Fibroblast of lung (primary cell): ENCODE data around the gene MUC2. TPM values are rescaled to one million over a fixed set of nuclear protein-coding genes. Genes with fewer than 3 reads are reported as not detected.

Experiments used
- DNase-seq, 2 donors: peaks; one replicate each; pipeline versions ENCODE4 v3.0.0 to v3.0.0-alpha.2; 2010; ENCODE audit warnings: low read depth in 2 of 2
- H2AFZ ChIP-seq: 2 replicates; pipeline ENCODE4 v1.5.1; 2012; ENCODE audit warnings: low read length, control low read depth, inconsistent platforms
- H3K27ac ChIP-seq: 2 replicates; pipeline ENCODE4 v1.5.1; 2011; ENCODE audit warnings: low read length, control low read depth; ENCODE audit not compliant: insufficient read depth
- H3K27me3 ChIP-seq: 2 replicates; pipeline ENCODE4 v1.5.1; 2011; ENCODE audit warnings: mild to moderate bottlenecking, low read length; ENCODE audit not compliant: control insufficient read depth, insufficient read depth
- H3K36me3 ChIP-seq: 2 replicates; pipeline ENCODE4 v1.5.1; 2011; ENCODE audit warnings: low read length; ENCODE audit not compliant: control insufficient read depth, insufficient read depth
- H3K4me1 ChIP-seq: 2 replicates; pipeline ENCODE4 v1.5.1; 2011; ENCODE audit warnings: low read length; ENCODE audit not compliant: control insufficient read depth, insufficient read depth; ENCODE audit errors: extremely low read depth
- H3K4me2 ChIP-seq: 2 replicates; pipeline ENCODE4 v1.5.1; 2011; ENCODE audit warnings: low read length, control low read depth; ENCODE audit not compliant: insufficient read depth; ENCODE audit errors: extremely low read depth
- H3K4me3 ChIP-seq, 4 experiments: fragments of 200-600 bp in 1 of 4; sonication (generic) in 1 of 4; replicated peaks in 1 of 4; 2 replicates each; pipeline ENCODE4 v1.5.1; 2011 to 2016; ENCODE audit warnings: low read length in 4 of 4, low read depth in 3 of 4, mild to moderate bottlenecking in 3 of 4, control low read depth in 2 of 4, inconsistent platforms in 1 of 4, mixed read lengths in 1 of 4; ENCODE audit not compliant: insufficient read depth in 1 of 4; ENCODE audit errors: control extremely low read depth in 1 of 4
- H3K79me2 ChIP-seq: 2 replicates; pipeline ENCODE4 v1.5.1; 2012; ENCODE audit warnings: mild to moderate bottlenecking, low read length, inconsistent platforms; ENCODE audit not compliant: control insufficient read depth, insufficient read depth
- H3K9ac ChIP-seq: 2 replicates; pipeline ENCODE4 v1.5.1; 2011; ENCODE audit warnings: mild to moderate bottlenecking, low read length, control low read depth; ENCODE audit not compliant: insufficient read depth
- H3K9me3 ChIP-seq: 2 replicates; pipeline ENCODE4 v1.5.1; 2012; ENCODE audit warnings: low read depth, low read length; ENCODE audit not compliant: control insufficient read depth, insufficient read depth
- H4K20me1 ChIP-seq: 2 replicates; pipeline ENCODE4 v1.5.1; 2011; ENCODE audit warnings: low read length; ENCODE audit not compliant: control insufficient read depth, insufficient read depth; ENCODE audit errors: extremely low read depth
- CTCF ChIP-seq, 2 donors: IDR thresholded peaks in 1 of 2; conservative IDR thresholded peaks in 1 of 2; 1 replicate in 1 of 2; 2 replicates in 1 of 2; pipeline ENCODE4 v1.5.1; 2011 to 2012; ENCODE audit warnings: low read length in 2 of 2, control low read depth in 1 of 2, inconsistent platforms in 1 of 2, low read depth in 1 of 2, mild to moderate bottlenecking in 1 of 2
- EZH2 ChIP-seq: IDR thresholded peaks from 2 replicates; pipeline ENCODE4 v1.5.1; 2012; ENCODE audit warnings: low read length, control low read depth, mild to moderate bottlenecking; ENCODE audit errors: missing control alignments
- polyA plus RNA-seq, 2 donors: library from polyadenylated mRNA; depleted of rRNA in 1 of 2; stranded (reverse) in 1 of 2; unstranded in 1 of 2; fragments of >200 nt; gene quantifications; 2 replicates each; pipeline ENCODE4 v1.2.1, GENCODE V29; 2011 to 2012; ENCODE audit warnings: missing spikeins in 1 of 2
- total RNA-seq: library from RNA; depleted of rRNA; stranded (reverse); fragments of >200 nt; gene quantifications from 2 replicates; pipeline ENCODE4 v1.2.1, GENCODE V29; 2014

Gene MUC2
- total and polyA plus RNA-seq, 2 donors (not counting 1 experiment from before 2014, with no cell fraction given), result not detected

- H4K20me1 ChIP-seq, result no peaks in the 10 kb centered on the region
- H2AFZ ChIP-seq, result no peak overlapping the region
- peaks cover 17% of the 10 kb centered on the region for H3K27me3 ChIP-seq
- H3K9me3 ChIP-seq, result no peaks in the 10 kb centered on the region
- DNase-seq, result no peak
- TF ChIP-seq EZH2, result no peak
- peak in 1 of 2 donors; percentile 4 for TF ChIP-seq CTCF (conservative IDR thresholded peaks at IDR 0.05 in 1 of 2, IDR thresholded peaks at IDR 0.05 in 1 of 2; ENCODE audit: low read depth in 1 of 2, low read length in 2 of 2)
- H3K4me3 ChIP-seq, result no peak overlapping the region
- H3K79me2 ChIP-seq, result no peaks in the 10 kb centered on the region
- H3K27ac ChIP-seq, result no peak overlapping the region
- no peaks in the 10 kb centered on the region for H3K36me3 ChIP-seq
- no peaks in the 10 kb centered on the region for H3K4me1 ChIP-seq
- H3K4me2 ChIP-seq, result no peak overlapping the region
- H3K9ac ChIP-seq, result no peak overlapping the region
These were observed 21.4 kb upstream of the MUC2 start for GRCh38 chr11:1053121-1053901.

- Histone ChIP-seq H3K36me3 (no peaks in the 10 kb centered on the region), H3K27ac (no peak overlapping the region), H3K4me3 (no peak overlapping the region), H3K4me2 (no peak overlapping the region), H3K9me3 (no peaks in the 10 kb centered on the region), H3K79me2 (no peaks in the 10 kb centered on the region), H4K20me1 (no peaks in the 10 kb centered on the region), H3K27me3 (peaks cover 17% of the 10 kb centered on the region), H3K9ac (no peak overlapping the region), H2AFZ (no peak overlapping the region), H3K4me1 (no peaks in the 10 kb centered on the region)
- no peak for DNase-seq
- TF ChIP-seq EZH2, result no peak
- TF ChIP-seq CTCF (conservative IDR thresholded peaks at IDR 0.05 in 1 of 2, IDR thresholded peaks at IDR 0.05 in 1 of 2; ENCODE audit: low read depth in 1 of 2, low read length in 2 of 2), result no peak
These were observed 20.2 kb upstream of the MUC2 start for GRCh38 chr11:1054143-1055108.

- no peak for TF ChIP-seq EZH2
- no peak for TF ChIP-seq CTCF (conservative IDR thresholded peaks at IDR 0.05 in 1 of 2, IDR thresholded peaks at IDR 0.05 in 1 of 2; ENCODE audit: low read depth in 1 of 2, low read length in 2 of 2)
- Histone ChIP-seq H4K20me1 (no peaks in the 10 kb centered on the region), H3K27ac (no peak overlapping the region), H3K9me3 (no peaks in the 10 kb centered on the region), H3K4me2 (no peak overlapping the region), H3K4me1 (no peaks in the 10 kb centered on the region), H3K27me3 (peaks cover 12% of the 10 kb centered on the region), H3K9ac (no peak overlapping the region), H2AFZ (no peak overlapping the region), H3K36me3 (no peaks in the 10 kb centered on the region), H3K4me3 (no peak overlapping the region), H3K79me2 (no peaks in the 10 kb centered on the region)
- no peak for DNase-seq
These were observed 19.5 kb upstream of the MUC2 start for GRCh38 chr11:1055109-1055703.
